Stimulated activated CD4-positive, alpha-beta T cell treated with anti-CD3 and anti-CD28 coated beads, Interleukin-12 subunit alpha, Interleukin-12 subunit beta, amount 100 ng/mL, for 4 hours (primary cell): ENCODE data around the gene ASCL4.

ENCODE experiments used
- DNase-seq: peaks from one replicate; pipeline ENCODE4 v3.0.0-alpha.2; 2020

Gene ASCL4

DNA sequence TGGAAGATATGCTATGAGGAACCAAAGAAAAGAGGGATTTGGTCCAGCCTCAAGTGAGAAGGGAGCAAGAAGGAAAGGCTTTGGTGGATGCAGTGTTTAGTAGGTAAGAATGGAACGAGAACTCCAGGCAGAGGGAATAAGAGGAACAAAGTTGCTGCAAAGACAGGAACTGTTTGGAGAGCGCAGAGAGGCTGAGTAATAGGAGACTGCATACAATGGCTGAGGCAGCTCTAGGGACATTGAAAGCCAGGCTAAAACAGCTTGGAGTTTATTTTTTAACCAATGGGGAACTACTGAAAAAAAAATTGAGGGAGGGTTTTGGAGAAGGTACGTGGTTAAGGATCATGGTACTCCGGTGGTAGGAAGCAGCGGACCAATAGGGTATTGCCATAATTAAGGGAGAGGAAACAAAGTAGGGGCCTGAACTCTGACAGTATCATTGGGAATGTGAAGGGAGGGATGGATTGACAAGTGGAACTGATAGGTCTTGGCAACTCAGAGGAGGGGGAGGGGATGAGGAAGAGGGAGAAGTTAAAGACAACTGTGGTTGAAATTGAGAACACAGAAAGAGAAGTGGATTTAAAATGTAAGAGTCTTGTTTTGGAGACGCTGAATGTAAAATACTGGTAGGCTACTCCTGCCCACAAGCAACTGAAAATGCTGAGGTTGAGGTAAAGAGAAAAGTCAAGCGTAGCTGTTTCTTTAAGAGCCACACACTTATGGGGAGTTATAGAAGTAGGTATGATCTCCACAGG, 4.8 kb downstream of the ASCL4 start:
- DNase-seq = no peak

DNA sequence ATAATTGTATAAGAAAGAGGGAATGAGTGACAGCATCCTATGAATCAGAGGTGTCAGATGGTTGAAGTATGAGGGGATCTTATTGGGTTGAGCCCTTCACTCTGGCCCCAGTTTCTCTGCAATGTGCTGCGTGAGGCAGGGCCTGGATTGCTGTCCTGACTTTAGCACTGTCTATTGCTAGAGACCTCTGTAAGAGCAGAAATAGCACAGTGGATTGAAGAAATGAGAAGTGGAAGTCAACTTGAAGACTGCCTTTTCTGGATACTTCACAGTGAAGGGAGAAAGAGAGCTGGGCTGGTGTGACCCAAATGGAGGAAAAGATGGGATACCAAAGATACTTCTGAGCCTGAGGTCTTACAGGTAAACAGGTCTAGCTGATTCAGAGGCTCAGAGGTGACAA, 5.8 kb downstream of the ASCL4 start:
- DNase-seq = no peak

DNA sequence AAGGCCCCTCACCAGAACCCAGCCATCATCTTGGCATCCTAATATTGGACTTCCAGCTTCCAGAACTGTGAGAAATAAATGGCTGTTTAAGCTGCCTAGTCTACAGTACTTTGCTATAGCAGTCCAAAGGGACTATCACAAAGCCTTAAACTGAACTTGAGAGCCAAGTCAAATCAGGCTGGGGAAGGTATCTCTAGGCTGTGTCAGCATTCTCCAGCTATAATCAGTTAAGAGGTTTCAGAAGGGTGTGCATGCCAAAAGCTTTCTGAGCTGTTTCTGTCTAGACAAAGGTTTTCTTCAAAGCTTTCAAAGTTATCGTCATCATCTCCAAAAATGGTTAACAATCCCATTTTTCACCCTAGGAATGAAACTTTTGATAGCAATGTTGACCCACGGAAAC, 7.6 kb downstream of the ASCL4 start:
- no peak for DNase-seq

GRCh38 chr12:107783406-107784376, 9.2 kb downstream of the ASCL4 start:
- DNase-seq = no peak

- DNase-seq = no peak
These were observed 13.8 kb downstream of the ASCL4 start for GRCh38 chr12:107788281-107788680.

GRCh38 chr12:107788690-107789458, 14.4 kb downstream of the ASCL4 start:
- DNase-seq = no peak

- DNase-seq = no peak
These were observed 17.1 kb downstream of the ASCL4 start for GRCh38 chr12:107791465-107792089.

- DNase-seq = no peak
These were observed 19.9 kb downstream of the ASCL4 start for GRCh38 chr12:107794451-107794850.

DNA sequence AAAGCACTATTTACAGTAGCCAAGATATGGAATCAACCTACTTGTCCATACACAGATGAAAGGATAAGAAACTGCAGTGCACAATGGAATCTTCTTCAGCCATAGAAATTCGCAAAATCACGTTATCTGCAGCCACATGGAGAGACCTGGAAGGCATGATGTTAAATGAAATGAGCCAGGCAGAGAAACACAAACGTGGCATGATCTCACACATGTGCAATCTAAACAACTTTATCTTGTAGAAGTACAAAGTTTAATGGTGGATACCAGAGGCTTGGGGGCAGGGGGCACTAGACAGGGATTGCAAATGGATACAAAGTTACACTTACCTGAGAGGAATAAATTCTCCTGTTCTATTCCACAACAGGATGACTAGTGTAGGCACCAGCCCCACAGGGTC, 24.1 kb downstream of the ASCL4 start:
- no peak for DNase-seq

DNA sequence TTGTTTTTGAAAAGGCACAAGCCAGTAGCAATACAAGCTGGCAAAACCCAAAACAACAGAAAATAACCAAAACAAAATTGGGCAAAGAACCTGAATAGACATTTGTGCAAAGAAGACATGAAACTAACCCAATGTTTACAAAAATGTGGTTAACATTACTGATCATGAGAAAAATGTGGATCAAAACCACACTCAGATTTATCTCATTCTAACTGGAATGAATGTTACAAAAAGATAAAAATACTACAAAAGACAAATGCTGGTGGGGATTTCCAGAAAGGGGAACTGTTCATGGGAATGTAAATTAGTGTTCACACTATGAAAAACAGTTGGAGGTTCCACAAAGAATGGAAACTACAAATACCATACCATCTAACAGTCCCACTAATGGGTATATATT, 26.6 kb downstream of the ASCL4 start:
- DNase-seq = no peak

DNA sequence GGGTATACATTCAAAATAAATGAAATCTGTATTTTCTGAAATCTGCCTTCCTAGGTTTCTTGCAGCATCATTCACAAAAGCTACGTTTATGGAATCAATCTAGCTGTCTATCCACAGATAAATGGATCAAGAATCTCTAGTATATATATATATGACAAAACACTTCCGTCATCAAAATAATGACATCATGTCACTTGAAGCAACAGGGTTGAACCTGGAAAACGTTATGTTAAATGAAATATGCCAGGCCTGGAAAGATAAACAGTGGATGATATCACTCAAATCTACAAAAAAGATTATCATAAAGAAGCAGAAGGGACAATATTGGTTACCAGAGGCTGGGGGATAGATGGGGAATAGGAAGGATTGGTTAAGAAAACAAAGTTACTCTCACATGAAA, 28.6 kb downstream of the ASCL4 start:
- DNase-seq = no peak

DNA sequence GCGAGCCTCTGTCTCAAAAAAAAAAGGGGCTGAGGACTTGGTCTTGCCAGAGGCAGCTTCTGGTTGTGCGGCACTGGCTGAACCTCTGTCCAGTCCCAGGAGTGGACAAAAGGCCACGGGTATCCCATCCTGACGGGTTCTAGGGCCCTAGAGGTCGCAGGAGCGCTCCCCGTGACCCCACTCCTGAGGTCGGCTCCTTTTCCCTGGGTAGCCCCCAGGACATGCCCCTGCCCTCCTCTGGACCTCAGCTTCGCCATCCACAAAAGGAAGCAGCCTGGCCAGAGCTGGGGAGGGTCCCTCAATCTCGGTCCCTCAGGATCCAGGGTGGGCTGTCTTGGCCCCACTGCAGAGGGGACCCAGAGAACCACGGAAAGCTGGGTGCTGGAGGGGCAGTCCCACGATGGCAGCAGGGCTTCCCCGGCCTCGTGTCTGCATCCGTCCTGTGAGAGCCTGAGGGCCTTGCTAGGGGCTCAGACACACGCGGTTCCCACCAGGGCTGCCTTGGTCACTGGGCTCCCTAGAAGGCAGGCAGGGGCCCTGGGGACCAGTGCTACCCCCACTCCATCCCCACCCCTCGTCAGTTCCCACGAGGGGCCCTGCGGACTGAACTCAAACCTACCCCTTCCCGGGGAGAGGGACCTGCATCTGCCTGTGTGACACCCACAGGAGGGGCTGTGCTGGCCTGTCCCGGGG, 31.1 kb downstream of the ASCL4 start:
- no peak for DNase-seq

- DNase-seq = no peak
These were observed 33.1 kb downstream of the ASCL4 start for GRCh38 chr12:107807471-107808150.

- DNase-seq = no peak
These were observed 42.7 kb downstream of the ASCL4 start for GRCh38 chr12:107817250-107817649.

GRCh38 chr12:107818984-107819383, 44.5 kb downstream of the ASCL4 start:
- DNase-seq = no peak

DNA sequence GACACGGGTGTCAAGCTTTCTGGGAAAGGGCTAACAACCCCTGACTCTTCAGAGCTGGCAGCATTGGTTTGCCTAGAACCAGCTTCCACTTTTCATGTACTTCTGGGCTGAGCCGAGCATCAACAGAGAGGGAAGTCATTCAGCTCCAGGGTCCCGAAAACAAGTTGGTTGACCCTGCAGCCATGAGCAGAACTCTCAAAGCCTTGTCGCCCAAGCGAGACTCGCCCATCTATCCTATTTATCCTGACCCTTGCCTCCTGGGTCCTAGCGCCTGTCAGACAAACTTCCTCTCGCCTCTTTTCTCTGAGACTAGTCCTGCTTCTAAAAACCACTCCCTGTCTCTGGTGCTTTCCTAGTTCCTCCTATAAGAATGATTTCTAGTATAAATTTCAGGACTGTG, 47.9 kb downstream of the ASCL4 start:
- no peak for DNase-seq
